Immature natural killer cell (primary cell): ENCODE results near the gene BIN2. TPM values are rescaled to one million over a fixed set of nuclear protein-coding genes. Genes with fewer than 3 reads are reported as not detected.

Source experiments
- DNase-seq, 3 donors: peaks; one replicate each; pipeline ENCODE4 v3.0.0; 2022; ENCODE audit warnings: mixed read lengths in 1 of 3
- H3K27ac Mint-ChIP-seq, 6 donors: one replicate each; pipeline ENCODE4 v1.8.0; 2020; ENCODE audit warnings: mixed read lengths in 6 of 6, mild to moderate bottlenecking in 5 of 6, inconsistent platforms in 4 of 6, moderate library complexity in 3 of 6
- H3K27me3 Mint-ChIP-seq, 3 donors: one replicate each; pipeline ENCODE4 v1.8.0; 2020 to 2021; ENCODE audit warnings: low read depth in 3 of 3, mild to moderate bottlenecking in 3 of 3, mixed read lengths in 3 of 3, moderate library complexity in 3 of 3, inconsistent platforms in 1 of 3
- H3K36me3 Mint-ChIP-seq, 3 donors: one replicate each; pipeline ENCODE4 v1.8.0; 2020; ENCODE audit warnings: mixed read lengths in 3 of 3, inconsistent platforms in 2 of 3, mild to moderate bottlenecking in 2 of 3
- H3K4me1 Mint-ChIP-seq, 2 donors: one replicate each; pipeline ENCODE4 v1.8.0; 2020; ENCODE audit warnings: inconsistent platforms in 2 of 2, mild to moderate bottlenecking in 2 of 2, mixed read lengths in 2 of 2, moderate library complexity in 1 of 2
- H3K4me3 Mint-ChIP-seq, 5 donors: one replicate each; pipeline ENCODE4 v1.8.0; 2020; ENCODE audit warnings: mild to moderate bottlenecking in 5 of 5, mixed read lengths in 5 of 5, inconsistent platforms in 3 of 5, moderate library complexity in 3 of 5
- H3K9me3 Mint-ChIP-seq, 6 donors: one replicate each; pipeline ENCODE4 v1.8.0; 2020; ENCODE audit warnings: mild to moderate bottlenecking in 6 of 6, mixed read lengths in 6 of 6, inconsistent platforms in 4 of 6, moderate library complexity in 3 of 6
- polyA plus RNA-seq, 3 donors: library from polyadenylated mRNA; unstranded; fragments of 300-500 nt; fragmentation: Illumina TruSeq; gene quantifications; one replicate each; pipeline ENCODE4 v1.2.3, GENCODE V29; 2021

BIN2 gene
- polyA plus RNA-seq, 3 donors from 2014 or later: 353 to 582 (median 359) TPM

- H3K27ac Mint-ChIP-seq: no peak overlapping the region
- H3K4me1 Mint-ChIP-seq: peaks cover 0 to under 1% of the 10 kb centered on the region in 2 donors
- no peak for DNase-seq
- no peaks in the 10 kb centered on the region for H3K9me3 Mint-ChIP-seq
- H3K27me3 Mint-ChIP-seq: peaks cover 2 to 7% (median 5%) of the 10 kb centered on the region in 3 donors
- peaks cover 0 to 4% (median 0%) of the 10 kb centered on the region in 3 donors for H3K36me3 Mint-ChIP-seq
- H3K4me3 Mint-ChIP-seq: no peak overlapping the region
Measured at GRCh38 chr12:51232642-51233041, 91.3 kb downstream of the BIN2 start.

Other genes starting within 250 kb of the BIN2 start
- 1 to 10 TPM in 2 of 3 donors, under 1 TPM in 1; 0.90 to 7.9 (median 7.2) TPM for gene CSRNP2, start 240.6 kb downstream of the BIN2 start, polyA plus RNA-seq
- 10 to 100 TPM; 10.1 to 16.6 (median 11.7) TPM for gene TFCP2, start 151.0 kb downstream of the BIN2 start, polyA plus RNA-seq
- gene POU6F1, start 106.1 kb downstream of the BIN2 start, polyA plus RNA-seq: 1 to 10 TPM in 1 of 3 donors, under 1 TPM in 2; 0.78 to 1.8 (median 0.86) TPM
- 1,000 to 10,000 TPM; 1,137 to 2,830 (median 1,368) TPM for gene DAZAP2, start 85.3 kb downstream of the BIN2 start, polyA plus RNA-seq
- gene SMAGP, start 53.8 kb downstream of the BIN2 start, polyA plus RNA-seq: 10 to 100 TPM; 26.7 to 41.9 (median 34.6) TPM
- gene CELA1, start 22.5 kb upstream of the BIN2 start, polyA plus RNA-seq: under 1 TPM in 2 of 3 donors, not detected in 1; 0.37 to 1.00 TPM
- gene GALNT6, start 67.2 kb upstream of the BIN2 start, polyA plus RNA-seq: 10 to 100 TPM in 1 of 3 donors, 1 to 10 TPM in 1, under 1 TPM in 1; 0.91 to 19.0 (median 9.8) TPM
- gene SLC4A8, start 100.7 kb upstream of the BIN2 start, polyA plus RNA-seq: 1 to 10 TPM in 2 of 3 donors, not detected in 1; 1.2 TPM